Measurements from ENCODE around the gene TH.
A peak's percentile ranks its signal among the peaks of the same experiment; 100 is the strongest.

Gene TH

DNA sequence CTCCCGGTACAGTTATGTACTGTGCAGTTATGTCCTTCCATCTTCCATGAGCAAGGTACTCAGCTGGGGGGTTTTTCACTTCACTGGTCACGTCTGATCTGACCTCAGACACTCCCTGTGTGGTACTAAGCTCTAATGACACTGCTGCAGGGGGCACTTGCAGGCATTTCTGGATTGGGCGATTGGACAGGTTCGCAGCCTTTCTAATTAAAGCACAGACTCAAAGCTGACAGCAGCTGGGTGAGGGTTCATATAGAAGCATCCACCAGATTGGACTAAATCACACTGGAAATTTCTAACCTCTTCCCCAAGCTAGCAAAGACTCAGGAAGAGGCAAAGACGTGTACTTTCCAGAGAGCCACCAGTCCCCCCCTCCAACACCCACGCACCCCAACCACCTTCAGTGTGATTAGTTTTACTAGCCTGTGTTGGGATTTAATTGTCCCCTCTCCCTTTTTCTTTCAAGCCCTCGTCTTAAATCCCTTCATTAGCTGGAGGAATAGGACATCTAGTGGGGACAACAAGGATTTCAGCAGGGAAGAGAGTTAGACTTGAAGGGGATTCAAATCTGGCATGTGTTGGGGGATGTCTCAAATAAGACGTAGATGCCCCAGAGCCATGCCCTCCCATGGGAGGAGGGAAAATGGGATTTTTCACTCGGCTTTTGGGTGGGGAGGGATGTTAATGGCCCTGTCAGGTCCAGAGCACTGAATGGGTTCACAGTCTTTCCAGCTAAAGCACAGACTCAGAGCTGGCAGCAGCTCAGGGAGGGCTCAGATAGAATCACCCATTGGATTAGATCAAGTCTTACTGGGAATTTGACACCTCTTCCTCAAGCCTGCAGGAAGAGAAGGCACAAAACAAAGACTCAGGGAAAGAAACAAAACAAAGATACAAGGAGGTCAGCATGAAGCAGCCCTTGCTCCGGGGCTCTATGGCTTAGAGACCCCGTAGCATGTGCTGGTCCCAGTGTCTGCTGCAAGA, 21.5 kb downstream of the TH start:
- Mint-ChIP-seq H3K4me1 (ENCODE audit: low read depth in 2 of 2) (peaks cover 8% of the 10 kb centered on the region in 2 donors), H3K36me3 (ENCODE audit: insufficient read depth) (peaks cover 3% of the 10 kb centered on the region), H3K27me3 (peaks cover 57 to 64% of the 10 kb centered on the region in 2 donors), H3K9me3 (no peaks in the 10 kb centered on the region), H3K27ac (no peak overlapping the region), H3K4me3 (no peak overlapping the region)
- DNase-seq = no peak
- ATAC-seq (replicated peaks) = no peak

DNA sequence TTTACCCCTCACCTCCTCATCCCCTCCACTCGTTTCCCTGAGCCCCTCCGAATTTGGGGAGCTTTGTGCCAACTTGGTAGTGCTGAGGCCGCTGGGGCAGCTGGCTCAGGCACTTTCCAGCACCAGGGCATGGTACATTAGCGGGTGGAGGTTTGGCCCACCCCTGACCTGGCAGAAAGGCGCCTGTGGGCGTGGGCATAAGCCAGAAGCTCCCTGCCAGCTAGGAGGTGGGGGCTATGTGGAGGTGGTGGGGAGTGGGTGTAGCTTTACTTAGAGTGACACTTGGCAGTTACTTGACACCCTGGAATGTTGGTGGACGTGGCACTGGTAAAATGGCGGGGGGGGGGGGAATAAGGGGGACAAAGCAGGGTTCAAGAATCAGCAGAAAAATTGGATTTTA, 22.2 kb downstream of the TH start:
- Mint-ChIP-seq H3K27me3 (peaks cover 64 to 70% of the 10 kb centered on the region in 2 donors), H3K9me3 (no peaks in the 10 kb centered on the region), H3K27ac (no peak overlapping the region), H3K4me3 (no peak overlapping the region), H3K4me1 (ENCODE audit: low read depth in 2 of 2) (peaks cover 8% of the 10 kb centered on the region in 2 donors), H3K36me3 (ENCODE audit: insufficient read depth) (peaks cover 1% of the 10 kb centered on the region)
- no peak for DNase-seq
- no peak for ATAC-seq (replicated peaks)

DNA sequence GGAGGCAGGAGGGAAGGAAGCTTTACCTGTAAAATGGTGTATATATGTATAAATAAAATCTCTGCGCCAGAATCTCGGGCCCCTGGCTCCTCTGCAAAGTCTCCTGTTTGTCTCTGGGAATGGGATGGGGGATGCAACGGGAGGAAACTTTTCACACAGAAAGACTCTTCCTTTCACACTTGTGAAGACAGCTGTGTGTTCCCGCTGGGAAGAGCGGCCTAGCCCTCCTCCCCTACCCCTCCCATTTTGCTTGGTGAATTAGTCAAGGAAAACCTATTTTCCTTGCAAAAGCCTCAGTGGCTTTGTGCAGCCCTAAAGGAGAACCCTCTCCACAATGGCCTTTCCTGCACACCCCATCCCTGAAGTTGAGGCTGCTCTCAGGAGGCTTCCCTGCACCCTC, 23.0 kb downstream of the TH start:
- no peak for ATAC-seq (replicated peaks)
- DNase-seq = no peak
- no peaks in the 10 kb centered on the region for H3K9me3 Mint-ChIP-seq
- H3K4me1 Mint-ChIP-seq (ENCODE audit: low read depth in 2 of 2) = peaks cover 8 to 9% of the 10 kb centered on the region in 2 donors
- peaks cover 66 to 73% of the 10 kb centered on the region in 2 donors for H3K27me3 Mint-ChIP-seq
- H3K36me3 Mint-ChIP-seq (ENCODE audit: insufficient read depth) = no peaks in the 10 kb centered on the region
- H3K27ac Mint-ChIP-seq = no peak overlapping the region
- H3K4me3 Mint-ChIP-seq = no peak overlapping the region

DNA sequence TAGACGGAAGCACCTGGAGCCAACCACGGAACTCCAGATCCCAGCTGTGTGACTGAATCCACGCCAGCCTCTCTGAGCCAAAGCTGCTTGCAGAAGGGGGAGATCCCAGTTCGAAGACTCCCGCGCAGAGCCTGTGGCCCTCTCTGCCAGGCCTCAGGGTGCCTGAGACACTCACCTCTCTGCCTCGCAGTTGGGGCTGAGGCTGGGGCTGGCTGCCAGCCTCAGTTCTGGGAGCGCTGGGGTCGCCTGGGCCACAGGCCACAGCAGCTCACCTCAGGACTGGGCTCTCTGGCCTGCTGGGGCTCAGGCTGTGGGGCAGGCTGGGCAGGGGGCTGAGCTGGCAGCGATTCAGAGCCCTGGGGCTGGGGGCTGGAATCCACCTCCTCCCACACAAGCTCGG, 24.2 kb downstream of the TH start:
- no peak overlapping the region for H3K4me3 Mint-ChIP-seq
- no peaks in the 10 kb centered on the region for H3K36me3 Mint-ChIP-seq (ENCODE audit: insufficient read depth)
- DNase-seq (no peak), ATAC-seq (replicated peaks) (no peak)
- H3K27ac Mint-ChIP-seq = no peak overlapping the region
- peaks cover 8 to 11% of the 10 kb centered on the region in 2 donors for H3K4me1 Mint-ChIP-seq (ENCODE audit: low read depth in 2 of 2)
- no peaks in the 10 kb centered on the region for H3K9me3 Mint-ChIP-seq
- H3K27me3 Mint-ChIP-seq = peaks cover 78 to 85% of the 10 kb centered on the region in 2 donors

DNA sequence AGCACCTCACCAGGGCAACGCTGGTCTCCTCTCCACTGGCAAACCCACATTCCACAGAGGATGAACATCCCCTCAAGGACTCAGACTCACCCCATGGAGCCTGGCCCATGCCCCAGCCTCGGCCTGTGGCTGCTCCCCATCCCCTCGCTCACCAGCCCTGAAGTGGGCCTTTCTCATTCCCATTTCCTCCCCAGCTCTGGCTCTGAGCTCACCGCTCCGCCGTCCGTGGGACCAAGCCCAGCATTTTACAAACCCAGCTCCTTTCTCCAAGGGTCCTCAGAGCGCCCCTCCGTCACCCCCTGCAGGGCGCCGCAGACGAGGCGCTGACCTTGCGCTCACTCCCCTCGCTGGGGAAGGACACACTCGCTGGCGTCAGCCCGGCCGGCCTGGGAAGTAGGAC, 25.6 kb downstream of the TH start:
- peak overlapping the region in 1 of 2 donors; percentile 21 for H3K27ac Mint-ChIP-seq
- peaks cover 88 to 93% of the 10 kb centered on the region in 2 donors for H3K27me3 Mint-ChIP-seq
- no peaks in the 10 kb centered on the region for H3K36me3 Mint-ChIP-seq (ENCODE audit: insufficient read depth)
- peaks cover 0 to 3% of the 10 kb centered on the region in 2 donors for H3K4me1 Mint-ChIP-seq (ENCODE audit: low read depth in 2 of 2)
- no peak for ATAC-seq (replicated peaks)
- no peak overlapping the region for H3K4me3 Mint-ChIP-seq
- no peaks in the 10 kb centered on the region for H3K9me3 Mint-ChIP-seq
- no peak for DNase-seq

DNA sequence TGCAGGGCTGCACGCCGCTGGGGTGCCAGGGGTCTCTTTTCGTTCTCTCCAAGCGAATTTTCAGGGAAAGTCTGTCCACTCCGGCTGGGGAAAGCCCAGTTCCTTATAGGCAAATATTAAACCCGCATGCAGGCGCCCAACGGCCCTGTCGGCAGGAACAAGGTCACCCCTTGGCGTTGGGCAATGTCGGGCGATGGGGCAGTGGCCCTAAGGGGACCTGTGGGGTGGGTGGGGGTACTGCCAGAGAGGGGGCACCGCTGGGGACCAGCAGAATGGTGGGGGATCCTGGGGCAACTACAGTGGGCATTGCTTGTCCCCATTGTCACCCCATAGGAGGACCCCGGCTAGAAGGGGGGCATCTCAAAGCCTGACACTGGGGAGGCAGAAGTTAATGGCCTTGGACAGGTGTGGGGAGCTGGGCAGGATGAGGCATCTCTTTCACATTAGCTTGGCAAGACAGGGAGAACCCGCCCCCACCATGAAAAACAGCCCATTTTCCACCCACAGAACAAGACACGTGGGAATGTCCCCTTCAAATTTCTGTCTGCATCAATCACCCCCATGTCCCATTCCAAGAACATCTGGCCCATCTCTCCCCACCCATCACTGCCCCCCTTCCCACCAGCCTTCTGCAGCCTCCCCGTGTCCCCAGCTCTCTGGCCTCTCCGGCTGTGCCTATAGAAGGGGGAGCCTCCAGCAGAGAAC, 26.9 kb downstream of the TH start:
- Mint-ChIP-seq H3K27ac (no peak overlapping the region), H3K27me3 (peaks cover 77 to 83% of the 10 kb centered on the region in 2 donors), H3K36me3 (ENCODE audit: insufficient read depth) (no peaks in the 10 kb centered on the region), H3K4me1 (ENCODE audit: low read depth in 2 of 2) (peaks cover 0 to 3% of the 10 kb centered on the region in 2 donors), H3K9me3 (no peaks in the 10 kb centered on the region), H3K4me3 (no peak overlapping the region)
- DNase-seq = no peak
- ATAC-seq (replicated peaks) = no peak

DNA sequence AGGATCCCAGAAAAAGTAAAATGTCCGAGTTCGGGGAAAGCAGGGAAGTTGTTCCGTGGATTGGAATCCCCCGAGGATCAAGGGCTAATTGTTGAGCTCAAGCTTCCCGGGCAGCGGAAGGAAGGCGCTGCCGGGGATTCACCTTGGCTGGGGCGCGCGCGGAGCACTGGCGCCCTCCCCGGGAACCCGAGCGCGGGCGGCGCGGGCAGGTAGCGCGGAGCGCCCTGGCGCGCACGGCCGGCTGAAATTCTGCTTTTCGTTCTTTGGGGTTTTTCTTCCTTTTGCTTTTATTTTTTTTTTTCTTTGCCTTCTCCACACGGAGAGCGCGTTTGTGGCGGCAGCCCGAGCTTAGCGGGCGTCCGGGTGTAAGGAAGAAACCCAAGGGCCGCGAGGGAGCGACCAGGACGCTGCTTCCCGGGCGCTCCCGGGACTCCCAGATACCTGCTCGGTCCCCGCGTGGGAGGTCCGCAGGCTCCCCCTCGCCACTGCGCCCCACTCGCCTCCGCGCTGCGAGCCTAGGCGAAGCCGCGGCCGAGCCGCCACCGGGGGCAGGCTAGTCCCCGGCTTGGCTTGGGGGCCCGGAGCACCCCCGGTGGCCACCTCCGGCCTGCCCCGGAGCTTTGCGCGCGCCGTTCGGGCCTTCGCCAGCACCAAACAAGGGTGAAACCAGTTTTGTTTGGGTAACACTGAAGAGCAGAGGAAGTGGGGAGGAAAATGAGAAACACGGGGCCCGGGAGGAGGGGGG, 27.6 kb downstream of the TH start:
- no peaks in the 10 kb centered on the region for H3K36me3 Mint-ChIP-seq (ENCODE audit: insufficient read depth)
- H3K4me1 Mint-ChIP-seq (ENCODE audit: low read depth in 2 of 2) = peaks cover 0 to 3% of the 10 kb centered on the region in 2 donors
- no peak overlapping the region for H3K27ac Mint-ChIP-seq
- H3K9me3 Mint-ChIP-seq = no peaks in the 10 kb centered on the region
- ATAC-seq (replicated peaks) = no peak
- DNase-seq = no peak
- peaks cover 72 to 76% of the 10 kb centered on the region in 2 donors for H3K27me3 Mint-ChIP-seq
- no peak overlapping the region for H3K4me3 Mint-ChIP-seq

DNA sequence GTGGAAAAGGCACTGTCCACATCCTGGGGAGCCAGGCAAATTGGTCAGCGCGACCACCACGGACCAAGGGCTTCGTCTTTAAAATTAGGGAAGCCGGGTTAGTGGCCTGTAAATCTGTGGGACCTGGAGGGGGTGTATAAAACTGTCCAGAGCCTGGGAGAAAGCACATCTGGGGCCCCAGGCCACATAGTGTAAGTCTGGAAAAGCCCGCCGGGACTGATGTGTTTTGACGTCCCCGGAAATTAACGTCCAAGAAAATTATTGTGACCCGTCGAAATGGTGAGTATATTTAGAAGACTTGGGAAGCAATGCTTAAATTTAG, 28.2 kb downstream of the TH start:
- H3K9me3 Mint-ChIP-seq = no peaks in the 10 kb centered on the region
- ATAC-seq (replicated peaks) = no peak
- peaks cover 0 to 4% of the 10 kb centered on the region in 2 donors for H3K4me1 Mint-ChIP-seq (ENCODE audit: low read depth in 2 of 2)
- H3K36me3 Mint-ChIP-seq (ENCODE audit: insufficient read depth) = no peaks in the 10 kb centered on the region
- no peak overlapping the region for H3K4me3 Mint-ChIP-seq
- peaks cover 68 to 74% of the 10 kb centered on the region in 2 donors for H3K27me3 Mint-ChIP-seq
- no peak for DNase-seq
- no peak overlapping the region for H3K27ac Mint-ChIP-seq

DNA sequence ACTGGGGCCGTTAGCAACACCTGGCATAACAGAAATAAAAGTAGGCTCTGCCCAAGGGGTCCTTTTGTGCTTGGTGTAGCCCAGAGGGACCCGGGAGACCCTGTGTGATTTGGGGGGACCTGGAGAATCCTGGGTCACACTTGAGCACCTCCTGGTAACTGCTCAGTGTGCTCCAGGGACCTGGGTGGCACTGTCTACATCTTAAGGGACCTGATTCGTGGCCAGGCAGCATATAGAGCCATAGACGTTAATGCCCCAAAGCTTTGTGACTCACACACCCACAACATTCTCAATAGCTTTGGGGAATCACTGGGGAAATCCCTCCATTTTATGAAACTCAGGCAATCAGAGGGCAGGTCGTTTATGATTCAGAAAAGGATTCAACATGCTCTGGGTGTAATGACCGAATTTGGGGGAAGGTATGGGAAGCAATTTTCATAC, 28.8 kb downstream of the TH start:
- Mint-ChIP-seq H3K4me1 (ENCODE audit: low read depth in 2 of 2) (peaks cover 0 to 7% of the 10 kb centered on the region in 2 donors), H3K36me3 (ENCODE audit: insufficient read depth) (no peaks in the 10 kb centered on the region), H3K27ac (no peak overlapping the region), H3K27me3 (peaks cover 65 to 74% of the 10 kb centered on the region in 2 donors), H3K9me3 (no peaks in the 10 kb centered on the region), H3K4me3 (no peak overlapping the region)
- DNase-seq = no peak
- ATAC-seq (replicated peaks) = no peak

DNA sequence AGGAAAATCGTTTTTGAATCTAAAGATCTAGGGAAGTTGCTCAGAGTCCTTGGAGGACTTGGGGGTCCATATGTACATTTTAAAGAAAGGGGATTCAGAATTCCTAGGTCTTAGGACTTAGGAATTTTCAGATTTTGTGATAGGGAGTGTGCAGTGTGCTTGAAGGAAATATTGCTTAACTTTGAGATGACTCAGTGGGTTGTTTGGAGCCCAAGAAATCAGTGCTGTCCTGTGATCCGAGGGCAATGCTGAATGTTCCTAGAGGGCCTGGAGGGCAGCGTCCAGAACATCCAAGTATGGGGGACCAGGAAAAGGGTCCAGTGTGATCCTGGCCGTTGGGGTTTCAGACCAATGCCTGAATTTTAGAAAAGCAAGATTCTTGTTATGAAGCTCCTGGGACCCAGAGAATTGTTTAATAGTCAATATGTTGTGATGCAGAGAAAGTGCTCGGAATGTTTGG, 29.3 kb downstream of the TH start:
- peaks cover 0 to 7% of the 10 kb centered on the region in 2 donors for H3K4me1 Mint-ChIP-seq (ENCODE audit: low read depth in 2 of 2)
- H3K27me3 Mint-ChIP-seq = peaks cover 67 to 74% of the 10 kb centered on the region in 2 donors
- no peaks in the 10 kb centered on the region for H3K36me3 Mint-ChIP-seq (ENCODE audit: insufficient read depth)
- no peaks in the 10 kb centered on the region for H3K9me3 Mint-ChIP-seq
- no peak overlapping the region for H3K4me3 Mint-ChIP-seq
- ATAC-seq (replicated peaks) (no peak), DNase-seq (no peak)
- H3K27ac Mint-ChIP-seq = no peak overlapping the region

DNA sequence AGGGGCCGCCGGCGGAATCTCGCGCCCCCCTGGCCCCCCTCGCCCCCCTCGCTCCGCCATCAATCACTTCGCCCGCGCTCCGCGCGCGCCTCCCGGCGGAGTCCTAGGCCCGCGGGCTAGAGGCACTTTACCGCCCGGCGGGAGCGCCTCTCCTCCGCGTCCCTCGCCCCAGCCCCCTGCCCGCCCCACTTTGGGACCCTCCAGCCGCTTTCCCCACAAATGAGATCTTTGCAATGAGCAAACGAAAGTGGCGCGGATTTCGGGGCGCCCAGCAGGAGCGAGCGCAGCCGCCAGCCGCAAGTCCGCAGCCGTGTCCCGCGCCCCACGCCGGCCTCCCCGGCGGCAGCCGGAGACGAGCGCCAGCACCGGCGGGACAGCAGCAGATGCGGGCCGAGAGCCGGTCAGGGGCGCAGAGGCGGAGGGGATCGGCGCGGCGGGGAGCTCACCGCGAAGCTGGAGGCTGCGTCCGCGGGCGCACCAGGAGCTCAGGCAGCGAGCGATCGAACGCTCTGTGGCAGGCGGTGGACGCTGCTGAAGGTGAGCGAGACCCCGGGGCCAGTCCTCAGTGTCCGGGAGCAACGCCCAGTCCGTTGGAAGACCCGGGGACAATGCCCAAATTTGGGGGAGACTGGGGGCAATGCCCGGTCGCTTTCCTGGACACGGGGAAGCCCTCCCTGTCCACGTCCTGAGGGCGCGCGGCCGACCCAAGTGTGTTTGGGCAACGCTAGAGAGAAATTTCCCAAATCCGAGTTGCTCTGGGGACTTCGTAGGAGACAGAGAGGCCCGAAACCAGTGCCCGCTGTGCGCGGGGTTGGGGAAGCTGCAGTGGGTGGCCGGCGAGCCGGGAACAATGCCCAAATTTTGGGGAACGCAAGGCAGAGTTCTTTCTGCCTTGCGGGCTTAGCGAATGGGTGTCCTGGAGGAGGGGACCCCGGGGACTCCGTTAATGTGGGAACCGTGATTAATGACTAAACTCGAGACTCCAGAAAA, 30.9 kb downstream of the TH start:
- H3K36me3 Mint-ChIP-seq (ENCODE audit: insufficient read depth) = no peaks in the 10 kb centered on the region
- DNase-seq (no peak), ATAC-seq (replicated peaks) (no peak)
- no peak overlapping the region for H3K4me3 Mint-ChIP-seq
- H3K27ac Mint-ChIP-seq = no peak overlapping the region
- peaks cover 0 to 7% of the 10 kb centered on the region in 2 donors for H3K4me1 Mint-ChIP-seq (ENCODE audit: low read depth in 2 of 2)
- no peaks in the 10 kb centered on the region for H3K9me3 Mint-ChIP-seq
- H3K27me3 Mint-ChIP-seq = peaks cover 67 to 74% of the 10 kb centered on the region in 2 donors

DNA sequence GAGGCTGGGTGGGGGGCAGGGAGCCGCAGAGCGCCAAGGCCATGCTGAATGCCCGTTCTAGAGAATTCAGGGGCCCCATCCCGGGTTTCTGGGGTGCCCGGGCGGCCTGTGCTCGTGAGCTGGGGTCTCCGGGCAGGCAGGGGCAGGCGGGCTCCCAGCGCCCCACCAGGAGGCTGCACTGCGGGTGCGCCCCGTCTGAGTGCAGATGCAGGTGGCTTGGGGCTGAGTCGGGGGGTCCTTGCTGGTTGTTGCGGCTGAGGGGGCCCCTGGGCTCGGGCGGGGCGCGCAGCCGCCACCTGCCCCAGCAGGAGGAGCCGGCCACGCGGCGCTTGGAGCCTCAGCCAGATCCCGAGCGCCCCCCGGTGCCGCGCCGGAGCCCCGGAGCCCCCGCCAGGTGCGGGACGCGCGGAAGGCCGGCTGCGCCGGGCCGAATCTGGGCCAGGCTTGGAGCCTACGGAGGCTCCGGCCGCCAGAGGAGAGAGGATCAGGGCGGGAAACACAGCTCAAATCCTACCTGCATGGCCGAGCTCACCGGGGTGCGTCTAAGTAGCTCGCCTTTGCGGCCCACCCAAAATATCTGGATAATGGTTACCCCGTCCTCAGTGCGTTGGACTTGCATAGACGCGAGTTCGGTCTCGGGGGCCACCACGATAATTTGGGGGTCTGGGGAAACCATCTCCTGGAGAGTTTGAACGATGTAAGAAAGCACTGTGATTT, 31.8 kb downstream of the TH start:
- ATAC-seq (replicated peaks) (no peak), DNase-seq (no peak)
- Mint-ChIP-seq H3K27me3 (peaks cover 65 to 74% of the 10 kb centered on the region in 2 donors), H3K36me3 (ENCODE audit: insufficient read depth) (no peaks in the 10 kb centered on the region), H3K4me1 (ENCODE audit: low read depth in 2 of 2) (peaks cover 0 to 7% of the 10 kb centered on the region in 2 donors), H3K27ac (no peak overlapping the region), H3K4me3 (no peak overlapping the region), H3K9me3 (no peaks in the 10 kb centered on the region)

All from effector memory CD8-positive, alpha-beta T cell (primary cell).